Colon (tissue), 2 donors: ENCODE results near the gene FAM217B.

ENCODE experiments used
- FAIRE-seq: peaks from 2 replicates; lab custom pipeline; 2012; peaks lifted over from hg19 to GRCh38; lab: Jason Lieb, UNC
- donor health status: control.
- donor health status: control.

FAM217B gene

GRCh38 chr20:59976156-59976782, 36.1 kb downstream of the FAM217B start:
- no peak for FAIRE-seq

DNA sequence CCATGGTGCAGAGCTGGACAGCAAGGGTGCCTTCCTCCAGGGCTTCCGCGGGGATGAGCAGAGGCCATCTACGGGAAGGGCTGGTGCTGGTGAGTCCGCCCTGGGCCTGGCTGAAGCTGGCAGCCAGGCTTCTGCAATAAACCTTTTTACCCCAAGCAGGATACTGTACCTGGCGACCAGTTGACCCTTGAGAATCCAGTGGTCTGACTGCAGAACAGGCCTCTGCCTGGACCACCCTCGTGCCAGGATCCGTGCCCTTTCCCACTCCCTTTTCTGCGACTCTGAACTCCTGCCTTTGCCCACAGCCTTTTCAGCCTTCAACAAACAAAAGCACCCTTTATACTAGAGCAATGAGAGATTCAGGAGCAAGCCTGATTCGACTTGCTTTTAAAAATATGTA, 36.9 kb downstream of the FAM217B start:
- FAIRE-seq = no peak

DNA sequence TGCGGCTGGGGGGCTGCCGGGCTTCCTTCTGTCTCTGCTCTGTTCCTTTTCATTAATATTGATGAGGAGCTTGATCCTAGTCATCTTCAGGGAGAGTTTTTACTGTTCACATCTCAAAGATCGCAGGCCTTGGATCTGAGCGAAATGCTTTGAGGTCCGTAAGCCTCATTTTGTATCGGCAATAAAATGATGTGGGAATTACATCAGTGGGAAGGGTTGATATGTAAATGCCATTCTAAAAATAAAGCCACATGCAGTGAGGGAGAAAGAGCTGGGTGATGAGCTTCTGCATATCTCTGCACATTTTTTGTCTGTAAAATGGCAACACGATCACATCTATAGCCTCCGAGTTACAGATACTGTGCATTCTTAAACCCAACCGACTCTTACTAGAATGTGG, 42.9 kb downstream of the FAM217B start:
- FAIRE-seq = no peak

DNA sequence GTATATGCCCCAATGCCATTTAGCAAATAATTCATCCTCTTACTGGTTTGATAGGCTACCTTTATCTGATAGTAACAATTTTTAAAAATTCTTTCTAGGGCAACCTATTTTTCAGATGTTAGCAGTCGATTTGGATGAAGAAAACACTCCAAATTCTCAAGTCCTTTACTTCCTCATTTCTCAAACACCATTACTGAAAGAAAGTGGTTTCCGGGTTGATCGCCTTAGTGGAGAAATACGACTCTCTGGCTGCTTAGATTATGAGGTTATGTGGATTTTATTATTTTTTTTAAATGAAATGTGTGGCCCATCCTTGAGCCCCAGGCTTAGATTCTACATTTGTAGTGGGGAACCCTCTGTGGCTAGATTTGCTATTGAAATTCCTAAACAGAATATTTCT, 44.4 kb downstream of the FAM217B start:
- no peak for FAIRE-seq

DNA sequence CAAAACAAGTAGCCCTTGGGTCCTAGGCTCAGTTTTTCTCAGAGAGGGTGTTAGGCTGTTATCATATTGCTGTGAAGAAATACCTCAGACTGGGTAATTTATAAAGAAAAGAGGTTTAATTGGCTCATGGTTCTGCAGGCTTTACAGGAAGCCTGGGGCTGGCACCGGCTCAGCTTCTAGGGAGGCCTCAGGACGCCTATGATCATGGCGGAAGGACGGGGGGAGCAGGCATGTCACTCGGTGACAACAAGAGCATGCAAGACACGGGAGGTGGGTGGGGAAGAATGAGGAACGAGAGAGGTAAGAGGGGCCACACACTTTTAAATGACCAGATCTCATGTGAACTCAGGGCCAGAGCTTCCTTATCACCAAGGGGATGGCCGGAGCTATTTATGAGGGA, 45.0 kb downstream of the FAM217B start:
- FAIRE-seq = no peak

- FAIRE-seq = no peak
Measured at GRCh38 chr20:59985864-59986263, 45.7 kb downstream of the FAM217B start.

- no peak for FAIRE-seq
Measured at GRCh38 chr20:59987135-59987534, 46.9 kb downstream of the FAM217B start.

GRCh38 chr20:59988141-59988540, 48.0 kb downstream of the FAM217B start:
- FAIRE-seq = no peak

GRCh38 chr20:59992526-59993084, 52.4 kb downstream of the FAM217B start:
- no peak for FAIRE-seq

- FAIRE-seq = no peak
Measured at GRCh38 chr20:59993736-59994430, 53.7 kb downstream of the FAM217B start.

DNA sequence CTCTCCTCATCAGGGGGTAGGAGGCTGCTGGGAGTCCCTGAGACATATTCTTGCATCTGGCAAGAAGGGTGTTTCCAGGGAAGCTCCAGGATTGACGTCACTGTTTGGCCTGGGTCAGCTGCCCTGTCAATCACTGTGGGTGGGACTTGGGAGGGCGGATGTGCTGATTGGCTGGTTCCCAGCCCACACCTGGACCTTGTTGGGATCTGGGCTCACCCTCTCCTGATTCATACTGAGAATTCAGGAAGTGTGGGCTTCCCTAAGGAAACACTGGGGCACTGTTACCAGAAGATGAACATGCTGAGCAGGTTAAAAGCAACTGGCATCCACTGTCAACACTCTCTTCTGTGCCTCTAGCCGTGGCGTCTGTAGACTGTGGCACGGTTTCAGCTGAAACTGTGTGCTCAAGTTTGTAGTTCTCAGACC, 54.5 kb downstream of the FAM217B start:
- no peak for FAIRE-seq

GRCh38 chr20:59996108-59996507, 55.9 kb downstream of the FAM217B start:
- FAIRE-seq = no peak

- FAIRE-seq = no peak
Measured at GRCh38 chr20:59997896-59998295, 57.7 kb downstream of the FAM217B start.
